H9 (cell line): Measurements from ENCODE around the gene ANKRD12. TPM values are rescaled to one million over a fixed set of nuclear protein-coding genes. Genes with fewer than 3 reads are reported as not detected.

Experiments
- DNase-seq: peaks from one replicate; pipeline ENCODE4 v3.0.0-alpha.2; 2017
- H2AFZ ChIP-seq: one replicate; pipeline ENCODE4 v1.6.1; 2013; ENCODE audit warnings: mild to moderate bottlenecking, low read length, control low read depth, moderate library complexity
- H2AK5ac ChIP-seq: 2 replicates; pipeline ENCODE4 v1.6.1; 2013; ENCODE audit warnings: low read length, control low read depth, mixed read lengths; ENCODE audit not compliant: insufficient read length
- H2BK120ac ChIP-seq: one replicate; pipeline ENCODE4 v1.6.1; 2013; ENCODE audit warnings: low read depth, mild to moderate bottlenecking, low read length, control low read depth, inconsistent platforms; ENCODE audit not compliant: poor library complexity, severe bottlenecking
- H2BK12ac ChIP-seq: 2 replicates; pipeline ENCODE4 v1.6.1; 2013; ENCODE audit warnings: low read length, control low read depth, mixed read lengths, low read depth; ENCODE audit not compliant: insufficient read length
- H2BK15ac ChIP-seq: 2 replicates; pipeline ENCODE4 v1.6.1; 2013; ENCODE audit warnings: low read depth, low read length, control low read depth
- H2BK20ac ChIP-seq: one replicate; pipeline ENCODE4 v1.6.1; 2013; ENCODE audit warnings: low read depth, mild to moderate bottlenecking, low read length, control low read depth, inconsistent platforms; ENCODE audit not compliant: poor library complexity, severe bottlenecking
- H2BK5ac ChIP-seq: 2 replicates; pipeline ENCODE4 v1.6.1; 2013; ENCODE audit warnings: low read length, control low read depth, mixed read lengths; ENCODE audit not compliant: insufficient read length
- H3K14ac ChIP-seq: 2 replicates; pipeline ENCODE4 v1.6.1; 2013; ENCODE audit warnings: low read length, control low read depth; ENCODE audit not compliant: insufficient read depth
- H3K18ac ChIP-seq: 2 replicates; pipeline ENCODE4 v1.6.1; 2013; ENCODE audit warnings: low read depth, mild to moderate bottlenecking, mixed read lengths, low read length, control low read depth; ENCODE audit not compliant: insufficient read length
- H3K23ac ChIP-seq: 2 replicates; pipeline ENCODE4 v1.6.1; 2013; ENCODE audit warnings: low read length, control low read depth, mixed read lengths, low read depth; ENCODE audit not compliant: insufficient read length
- H3K23me2 ChIP-seq: 2 replicates; pipeline ENCODE4 v1.6.1; 2013; ENCODE audit warnings: low read depth, mild to moderate bottlenecking, mixed read lengths, low read length, control low read depth; ENCODE audit not compliant: insufficient read length, poor library complexity, severe bottlenecking
- H3K27ac ChIP-seq: 2 replicates; pipeline ENCODE4 v1.5.1; 2013; ENCODE audit warnings: low read length, control low read depth, mixed read lengths, low read depth; ENCODE audit not compliant: insufficient read length
- H3K27me3 ChIP-seq: 2 replicates; pipeline ENCODE4 v1.6.1; 2013; ENCODE audit warnings: low read length, control low read depth, inconsistent platforms; ENCODE audit not compliant: insufficient read depth
- H3K4ac ChIP-seq: 2 replicates; pipeline ENCODE4 v1.6.1; 2013; ENCODE audit warnings: low read depth, mild to moderate bottlenecking, control low read depth, inconsistent platforms, low read length, moderate library complexity
- H3K4me1 ChIP-seq: 2 replicates; pipeline ENCODE4 v1.6.1; 2013; ENCODE audit warnings: low read length, control low read depth, inconsistent platforms; ENCODE audit not compliant: insufficient read depth
- H3K4me2 ChIP-seq: 2 replicates; pipeline ENCODE4 v1.6.1; 2013; ENCODE audit warnings: low read length, control low read depth, mixed read lengths; ENCODE audit not compliant: insufficient read length, insufficient read depth
- H3K56ac ChIP-seq: 2 replicates; pipeline ENCODE4 v1.6.1; 2013; ENCODE audit warnings: low read depth, mild to moderate bottlenecking, mixed read lengths, low read length, control low read depth; ENCODE audit not compliant: insufficient read length
- H3K79me1 ChIP-seq: 2 replicates; pipeline ENCODE4 v1.6.1; 2013; ENCODE audit warnings: low read depth, mild to moderate bottlenecking, moderate library complexity, low read length, control low read depth, inconsistent platforms; ENCODE audit not compliant: insufficient read depth, poor library complexity, severe bottlenecking
- H3K79me2 ChIP-seq: 2 replicates; pipeline ENCODE4 v1.6.1; 2013; ENCODE audit warnings: low read length, control low read depth, inconsistent platforms; ENCODE audit not compliant: insufficient read depth
- H3K9ac ChIP-seq: 2 replicates; pipeline ENCODE4 v1.6.1; 2013; ENCODE audit warnings: low read length, control low read depth, mixed read lengths; ENCODE audit not compliant: insufficient read length; ENCODE audit errors: extremely low read depth
- H3K9me3 ChIP-seq: one replicate; pipeline ENCODE4 v1.6.1; 2013; ENCODE audit warnings: low read depth, low read length, inconsistent platforms; ENCODE audit not compliant: control insufficient read depth
- H3T11ph ChIP-seq: one replicate; pipeline ENCODE4 v1.6.1; 2013; ENCODE audit warnings: mild to moderate bottlenecking, low read length, control low read depth, inconsistent platforms
- H4K20me1 ChIP-seq: one replicate; pipeline ENCODE4 v1.6.1; 2013; ENCODE audit not compliant: control insufficient read depth, insufficient read length, insufficient read depth
- H4K5ac ChIP-seq: 2 replicates; pipeline ENCODE4 v1.6.1; 2013; ENCODE audit warnings: low read depth, mild to moderate bottlenecking, mixed read lengths, low read length, control low read depth; ENCODE audit not compliant: insufficient read length
- H4K8ac ChIP-seq: replicated peaks from 2 replicates; pipeline ENCODE4 v1.6.1; 2013; ENCODE audit warnings: low read length, control low read depth, mixed read lengths, low read depth; ENCODE audit not compliant: insufficient read length
- H4K91ac ChIP-seq: 2 replicates; pipeline ENCODE4 v1.6.1; 2013; ENCODE audit warnings: low read depth, mild to moderate bottlenecking, moderate library complexity, mixed read lengths, low read length, control low read depth; ENCODE audit not compliant: insufficient read length
- H3K27ac Mint-ChIP-seq, 3 experiments: 2 replicates in 2 of 3; 3 replicates in 1 of 3; pipeline ENCODE4 v1.8.0; 2020 to 2021; ENCODE audit warnings: mixed read lengths in 3 of 3, mild to moderate bottlenecking in 1 of 3, moderate library complexity in 1 of 3
- H3K27me3 Mint-ChIP-seq: 2 replicates; pipeline ENCODE4 v1.8.0; 2021; ENCODE audit warnings: low read depth, mild to moderate bottlenecking, moderate library complexity, mixed read lengths
- H3K36me3 Mint-ChIP-seq, 3 experiments: 2 replicates in 2 of 3; 3 replicates in 1 of 3; pipeline ENCODE4 v1.8.0; 2020 to 2021; ENCODE audit warnings: low read depth in 3 of 3, mixed read lengths in 3 of 3; ENCODE audit not compliant: insufficient read depth in 1 of 3
- H3K4me1 Mint-ChIP-seq, 2 experiments: 2 replicates each; pipeline ENCODE4 v1.8.0; 2020; ENCODE audit warnings: mixed read lengths in 2 of 2
- H3K4me3 Mint-ChIP-seq, 2 experiments: 2 replicates in 1 of 2; 3 replicates in 1 of 2; pipeline ENCODE4 v1.8.0; 2020 to 2021; ENCODE audit warnings: mild to moderate bottlenecking in 2 of 2, mixed read lengths in 2 of 2, moderate library complexity in 1 of 2
- H3K9me3 Mint-ChIP-seq, 2 experiments: 2 replicates in 1 of 2; 3 replicates in 1 of 2; pipeline ENCODE4 v1.8.0; 2020; ENCODE audit warnings: mild to moderate bottlenecking in 2 of 2, mixed read lengths in 2 of 2, moderate library complexity in 1 of 2
- CTCF ChIP-seq: fragments of 200-600 bp; sonication (generic); conservative IDR thresholded peaks from 3 replicates; pipeline ENCODE4 v1.8.0; 2021; ENCODE audit warnings: antibody characterized with exemption, mild to moderate bottlenecking
- WGBS: extraction: QIAGEN DNeasy Blood & Tissue Kit; methylation state at CpG from one replicate; pipeline ENCODE4 v1.1.7; 2013; ENCODE audit warnings: missing lambda C conversion rate, low lambda C conversion rate, mixed read lengths; ENCODE audit not compliant: insufficient read length; ENCODE audit errors: extremely low coverage; 5-methylcytosine and 5-hydroxymethylcytosine counted together
- total RNA-seq: library from RNA; stranded (reverse); gene quantifications from 2 replicates; pipeline ENCODE4 v1.2.1, GENCODE V29; 2021

The ANKRD12 gene
- total RNA-seq, 1 experiment from 2014 or later, result 38.9 TPM

- Histone ChIP-seq H3K23me2 (no peaks in the 10 kb centered on the region), H3K9me3 (no peaks in the 10 kb centered on the region), H3K14ac (no peak overlapping the region), H2BK15ac (no peak overlapping the region), H3K9ac (no peak overlapping the region), H2BK12ac (no peak overlapping the region), H2BK20ac (no peak overlapping the region), H4K91ac (no peak overlapping the region), H3K79me1 (no peaks in the 10 kb centered on the region), H2BK5ac (no peak overlapping the region), H3K79me2 (no peaks in the 10 kb centered on the region), H3K27ac (no peak overlapping the region), H2AK5ac (no peak overlapping the region), H2AFZ (no peak overlapping the region), H3K23ac (no peak overlapping the region), H4K8ac (no peak overlapping the region), H3K56ac (no peak overlapping the region), H4K20me1 (no peaks in the 10 kb centered on the region), H2BK120ac (no peak overlapping the region), H3K4ac (no peak overlapping the region), H3T11ph (no peak overlapping the region), H4K5ac (no peak overlapping the region), H3K4me2 (no peak overlapping the region), H3K18ac (no peak overlapping the region), H3K4me1 (no peaks in the 10 kb centered on the region), H3K27me3 (no peaks in the 10 kb centered on the region)
- no peak for TF ChIP-seq CTCF
- 0 out of 4 replicates have a peak, but pooled peaks cover 0 to 1% of the 10 kb centered on the region in 2 experiments for H3K4me1 Mint-ChIP-seq
- H3K9me3 Mint-ChIP-seq, result no peaks in the 10 kb centered on the region
- DNase-seq, result no peak
- peaks cover 0 to 4% (median 2%) of the 10 kb centered on the region in 3 experiments; a peak in 1 of 7 replicates for H3K36me3 Mint-ChIP-seq
- H3K27me3 Mint-ChIP-seq, result no peaks in the 10 kb centered on the region
- H3K27ac Mint-ChIP-seq, result no peak overlapping the region
- H3K4me3 Mint-ChIP-seq, result no peak overlapping the region
- WGBS, result no CpG with 5 or more reads among the region's 4 CpGs
Observed at GRCh38 chr18:9177466-9177865, 40.9 kb downstream of the ANKRD12 start.
